ENCODE results near the gene ARHGAP6. TPM values are rescaled to one million over a fixed set of nuclear protein-coding genes. Genes with fewer than 3 reads are reported as not detected.

ARHGAP6 gene
- total and polyA plus RNA-seq, 11 donors = 2.1 to 6.6 (median 2.5) TPM

DNA sequence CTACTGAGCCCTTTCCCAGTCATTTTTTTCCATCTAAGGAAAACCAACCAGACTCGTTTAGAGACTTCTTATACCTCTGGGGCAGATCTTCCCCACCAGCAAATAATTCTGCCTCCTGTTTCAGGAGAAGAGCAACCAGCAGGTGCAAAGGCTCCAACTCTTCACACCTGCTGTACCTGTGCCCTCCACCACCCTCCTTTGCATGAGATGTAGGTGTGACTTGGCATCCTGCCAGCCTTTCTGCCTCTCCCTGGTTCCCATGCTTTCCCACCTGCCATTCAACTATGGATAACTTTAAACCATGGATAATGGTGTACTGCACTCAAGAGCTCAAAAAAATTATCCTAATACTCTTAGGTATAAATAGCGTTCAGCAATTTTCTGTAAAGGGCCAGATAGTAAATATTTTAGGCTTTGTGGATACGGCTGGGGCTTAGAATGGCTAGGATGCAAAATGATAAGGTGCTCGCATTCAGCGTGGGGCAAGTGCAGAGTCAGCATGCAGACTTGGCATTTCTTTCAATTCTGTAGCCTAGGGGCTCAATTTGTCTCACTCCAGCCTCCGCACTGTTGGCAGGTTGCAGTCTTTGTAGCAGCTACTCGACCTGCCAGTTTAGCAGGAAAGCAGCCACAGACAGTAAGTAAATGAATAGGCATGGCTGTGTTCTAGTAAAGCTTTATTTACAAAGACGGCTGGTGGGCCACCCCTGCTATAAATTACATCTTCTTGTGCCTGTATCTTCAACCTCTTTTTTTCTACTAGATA lies 474.8 kb downstream of the ARHGAP6 start:
- Histone ChIP-seq H3K27me3 (no peaks in the 10 kb centered on the region), H3K36me3 (peaks cover 0 to 2% (median 0%) of the 10 kb centered on the region in 9 donors), H3K4me3 (no peak overlapping the region), H3K4me1 (peaks cover 0 to 19% (median 0%) of the 10 kb centered on the region in 12 donors), H3K9me3 (no peaks in the 10 kb centered on the region), H3K27ac (no peak overlapping the region)
- 63 to 91% (median 79%) methylated on average over 8 of the region's 8 CpGs for WGBS, 4 donors
- no peak for DNase-seq
- no peak for TF ChIP-seq POLR2A (IDR thresholded peaks at IDR 0.05)
- TF ChIP-seq, protein P1, sequence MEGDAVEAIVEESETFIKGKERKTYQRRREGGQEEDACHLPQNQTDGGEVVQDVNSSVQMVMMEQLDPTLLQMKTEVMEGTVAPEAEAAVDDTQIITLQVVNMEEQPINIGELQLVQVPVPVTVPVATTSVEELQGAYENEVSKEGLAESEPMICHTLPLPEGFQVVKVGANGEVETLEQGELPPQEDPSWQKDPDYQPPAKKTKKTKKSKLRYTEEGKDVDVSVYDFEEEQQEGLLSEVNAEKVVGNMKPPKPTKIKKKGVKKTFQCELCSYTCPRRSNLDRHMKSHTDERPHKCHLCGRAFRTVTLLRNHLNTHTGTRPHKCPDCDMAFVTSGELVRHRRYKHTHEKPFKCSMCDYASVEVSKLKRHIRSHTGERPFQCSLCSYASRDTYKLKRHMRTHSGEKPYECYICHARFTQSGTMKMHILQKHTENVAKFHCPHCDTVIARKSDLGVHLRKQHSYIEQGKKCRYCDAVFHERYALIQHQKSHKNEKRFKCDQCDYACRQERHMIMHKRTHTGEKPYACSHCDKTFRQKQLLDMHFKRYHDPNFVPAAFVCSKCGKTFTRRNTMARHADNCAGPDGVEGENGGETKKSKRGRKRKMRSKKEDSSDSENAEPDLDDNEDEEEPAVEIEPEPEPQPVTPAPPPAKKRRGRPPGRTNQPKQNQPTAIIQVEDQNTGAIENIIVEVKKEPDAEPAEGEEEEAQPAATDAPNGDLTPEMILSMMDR (IDR thresholded peaks at IDR 0.05) = no peak
- intact Hi-C loops (cut with DNase I) = no loop called here
- ATAC-seq = no peak

DNA sequence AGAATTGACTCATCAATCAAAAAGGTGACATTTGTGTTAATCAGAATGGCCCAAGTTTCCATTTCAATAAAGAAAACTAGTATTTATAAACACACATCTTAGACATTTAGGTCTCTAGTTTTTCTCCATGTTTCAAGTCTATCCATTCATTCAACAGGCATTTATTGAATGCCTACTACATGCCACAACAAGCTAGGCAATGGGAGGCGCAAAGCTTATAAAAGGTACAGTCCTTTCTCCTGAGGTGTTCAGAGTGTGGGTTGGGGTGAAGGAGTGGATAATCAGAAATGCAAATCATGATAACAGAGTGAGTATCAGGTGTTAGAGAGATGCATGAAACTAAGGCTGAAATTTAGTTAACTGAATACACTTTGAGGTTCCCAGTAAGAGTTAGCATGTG lies 476.6 kb downstream of the ARHGAP6 start:
- Histone ChIP-seq H3K9me3 (no peaks in the 10 kb centered on the region), H3K27ac (no peak overlapping the region), H3K27me3 (no peaks in the 10 kb centered on the region), H3K4me1 (peaks cover 0 to 18% (median 0%) of the 10 kb centered on the region in 12 donors), H3K36me3 (peaks cover 0 to 4% (median 0%) of the 10 kb centered on the region in 9 donors), H3K4me3 (no peak overlapping the region)
- TF ChIP-seq, protein P1 (IDR thresholded peaks at IDR 0.05) = no peak
- no peak for TF ChIP-seq POLR2A (IDR thresholded peaks at IDR 0.05)
- intact Hi-C loops (cut with DNase I) = no loop called here
- ATAC-seq = no peak
- 95 to 100% (median 100%) methylated on average over 1 of the region's 1 CpG for WGBS, 4 donors
- no peak for DNase-seq

DNA sequence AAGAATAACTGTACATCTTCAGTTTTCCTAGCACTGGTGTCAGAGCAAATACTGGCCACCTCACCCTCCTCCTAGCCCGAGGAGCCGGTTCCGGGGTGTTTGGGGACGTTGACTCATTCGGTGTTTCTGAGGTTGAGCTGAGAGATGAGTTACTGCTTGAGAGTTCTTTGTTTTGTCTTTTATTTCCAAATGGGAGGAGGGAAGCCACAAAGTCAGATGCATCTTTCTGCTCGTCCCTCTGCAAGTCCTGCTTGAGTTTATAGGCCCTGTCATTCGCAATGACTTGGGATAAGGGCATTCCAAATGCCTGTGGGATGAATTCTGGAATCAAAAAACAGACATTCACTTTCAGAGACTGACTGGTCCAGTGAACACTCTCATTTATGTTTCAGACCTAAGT lies 477.1 kb downstream of the ARHGAP6 start:
- intact Hi-C loops (cut with DNase I) = no loop called here
- no peak overlapping the region for H3K27ac ChIP-seq
- DNase-seq (no peak), ATAC-seq (no peak)
- no peaks in the 10 kb centered on the region for H3K27me3 ChIP-seq
- no peaks in the 10 kb centered on the region for H3K9me3 ChIP-seq
- H3K4me1 ChIP-seq = peaks cover 0 to 13% (median 0%) of the 10 kb centered on the region in 12 donors
- peaks cover 0 to 7% (median 0%) of the 10 kb centered on the region in 9 donors for H3K36me3 ChIP-seq
- H3K4me3 ChIP-seq = no peak overlapping the region
- 71 to 96% (median 87%) methylated on average over 7 of the region's 7 CpGs for WGBS, 4 donors
- no peak for TF ChIP-seq POLR2A (IDR thresholded peaks at IDR 0.05)
- TF ChIP-seq, protein P1 (IDR thresholded peaks at IDR 0.05) = no peak

DNA sequence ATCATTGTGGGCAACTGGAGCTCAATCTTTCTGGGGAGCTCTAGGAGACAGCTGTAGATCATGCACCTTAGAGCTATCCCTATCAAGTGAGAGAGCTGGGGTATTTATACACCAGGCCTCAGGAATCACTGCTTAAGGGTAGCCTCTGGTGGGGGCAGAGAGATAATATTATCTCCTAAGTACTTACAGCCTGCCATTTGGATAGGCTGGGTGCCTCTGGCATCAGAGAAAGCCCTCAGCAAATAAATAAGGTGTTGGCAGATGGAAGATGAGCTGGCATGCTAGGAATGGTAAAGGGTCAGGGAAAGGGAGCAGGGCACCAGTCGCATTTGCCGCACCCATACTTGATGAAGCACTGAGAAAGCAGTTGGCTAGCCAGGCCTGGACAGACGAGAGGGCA lies 478.7 kb downstream of the ARHGAP6 start:
- ATAC-seq (peak in 2 of 4 donors; percentile 50 to 65), DNase-seq (peak in 1 of 5 donors; percentile 14)
- H3K27me3 ChIP-seq = no peaks in the 10 kb centered on the region
- H3K36me3 ChIP-seq = peaks cover 0 to 9% (median 0%) of the 10 kb centered on the region in 9 donors
- peaks cover 0 to 2% (median 0%) of the 10 kb centered on the region in 12 donors for H3K4me1 ChIP-seq
- peak overlapping the region in 1 of 12 donors; percentile 13 for H3K27ac ChIP-seq
- intact Hi-C loops (cut with DNase I) = no loop called here
- no peak for TF ChIP-seq POLR2A (IDR thresholded peaks at IDR 0.05)
- TF ChIP-seq, protein P1 (IDR thresholded peaks at IDR 0.05) = no peak
- H3K9me3 ChIP-seq = no peaks in the 10 kb centered on the region
- no peak overlapping the region for H3K4me3 ChIP-seq
- 52 to 60% (median 59%) methylated on average over 3 of the region's 3 CpGs for WGBS, 4 donors

Measured in heart left ventricle (tissue), 16 donors.